GM19043 (cell line): ENCODE results near the gene EXOC5.
"Not testable (repeated sequence)": the region's sequence is repeated elsewhere in the genome, so short reads cannot be mapped to it uniquely, and the experiment has no call there.

Experiments used
- ATAC-seq: cut with Tn5 transposase; IDR thresholded peaks from one replicate; pipeline ENCODE4 v1.9.1; 2021; ENCODE audit warnings: low read depth; ENCODE audit not compliant: unreplicated experiment

The EXOC5 gene

GRCh38 chr14:57258221-57258620, 10.5 kb downstream of the EXOC5 start:
- not testable (repeated sequence) for ATAC-seq

- ATAC-seq, result peak; percentile 75
Observed at GRCh38 chr14:57254884-57255283, 13.8 kb downstream of the EXOC5 start.

GRCh38 chr14:57246933-57247657, 21.6 kb downstream of the EXOC5 start:
- no peak for ATAC-seq

- no peak for ATAC-seq
Observed at GRCh38 chr14:57245941-57246340, 22.8 kb downstream of the EXOC5 start.

GRCh38 chr14:57244106-57244505, 24.6 kb downstream of the EXOC5 start:
- no peak for ATAC-seq

- no peak for ATAC-seq
Observed at GRCh38 chr14:57243320-57243719, 25.4 kb downstream of the EXOC5 start.

GRCh38 chr14:57240115-57240514, 28.6 kb downstream of the EXOC5 start:
- not testable (repeated sequence) for ATAC-seq

- no peak for ATAC-seq
Observed at GRCh38 chr14:57232006-57232405, 36.7 kb downstream of the EXOC5 start.

GRCh38 chr14:57228320-57228719, 40.4 kb downstream of the EXOC5 start:
- ATAC-seq, result not testable (repeated sequence)

GRCh38 chr14:57227083-57227482, 41.6 kb downstream of the EXOC5 start:
- ATAC-seq, result no peak

GRCh38 chr14:57221931-57222330, 46.8 kb downstream of the EXOC5 start:
- no peak for ATAC-seq

- no peak for ATAC-seq
Observed at GRCh38 chr14:57212919-57213318, 55.8 kb downstream of the EXOC5 start.

- ATAC-seq, result no peak
Observed at GRCh38 chr14:57209561-57209960, 59.1 kb downstream of the EXOC5 start.

GRCh38 chr14:57205938-57206337, 62.8 kb downstream of the EXOC5 start:
- no peak for ATAC-seq

GRCh38 chr14:57202672-57203071, 66.0 kb downstream of the EXOC5 start:
- ATAC-seq, result not testable (repeated sequence)

GRCh38 chr14:57199921-57200320, 68.8 kb downstream of the EXOC5 start:
- no peak for ATAC-seq

GRCh38 chr14:57189070-57189469, 79.6 kb downstream of the EXOC5 start:
- no peak for ATAC-seq

GRCh38 chr14:57182760-57183503, 85.8 kb downstream of the EXOC5 start:
- ATAC-seq, result no peak

- ATAC-seq, result no peak
Observed at GRCh38 chr14:57179273-57179672, 89.4 kb downstream of the EXOC5 start.

GRCh38 chr14:57174466-57174865, 94.2 kb downstream of the EXOC5 start:
- no peak for ATAC-seq

- ATAC-seq, result no peak
Observed at GRCh38 chr14:57171903-57172302, 96.8 kb downstream of the EXOC5 start.

GRCh38 chr14:57171363-57171762, 97.3 kb downstream of the EXOC5 start:
- no peak for ATAC-seq
